Fibroblast of villous mesenchyme (primary cell): ENCODE measurements around the gene RHOU. TPM values are rescaled to one million over a fixed set of nuclear protein-coding genes. Genes with fewer than 3 reads are reported as not detected.

Experiments used
- DNase-seq: peaks from one replicate; pipeline ENCODE4 v3.0.0-alpha.2; 2010; ENCODE audit warnings: low read depth
- H3K4me3 ChIP-seq: 2 replicates; pipeline ENCODE4 v1.5.1; 2011; ENCODE audit warnings: low read depth, mild to moderate bottlenecking, low read length
- total RNA-seq: library from RNA; depleted of rRNA; stranded (reverse); fragments of >200 nt; gene quantifications from 2 replicates; pipeline ENCODE4 v1.2.3, GENCODE V29; 2012
- TF ChIP-seq, protein P1 (sequence below): IDR thresholded peaks from 2 replicates; pipeline ENCODE4 v1.5.1; 2012; ENCODE audit warnings: low read depth, mild to moderate bottlenecking, low read length; ENCODE audit not compliant: insufficient read depth

RHOU gene
- total RNA-seq, 1 donor = 2.2 TPM

- TF ChIP-seq, protein P1, sequence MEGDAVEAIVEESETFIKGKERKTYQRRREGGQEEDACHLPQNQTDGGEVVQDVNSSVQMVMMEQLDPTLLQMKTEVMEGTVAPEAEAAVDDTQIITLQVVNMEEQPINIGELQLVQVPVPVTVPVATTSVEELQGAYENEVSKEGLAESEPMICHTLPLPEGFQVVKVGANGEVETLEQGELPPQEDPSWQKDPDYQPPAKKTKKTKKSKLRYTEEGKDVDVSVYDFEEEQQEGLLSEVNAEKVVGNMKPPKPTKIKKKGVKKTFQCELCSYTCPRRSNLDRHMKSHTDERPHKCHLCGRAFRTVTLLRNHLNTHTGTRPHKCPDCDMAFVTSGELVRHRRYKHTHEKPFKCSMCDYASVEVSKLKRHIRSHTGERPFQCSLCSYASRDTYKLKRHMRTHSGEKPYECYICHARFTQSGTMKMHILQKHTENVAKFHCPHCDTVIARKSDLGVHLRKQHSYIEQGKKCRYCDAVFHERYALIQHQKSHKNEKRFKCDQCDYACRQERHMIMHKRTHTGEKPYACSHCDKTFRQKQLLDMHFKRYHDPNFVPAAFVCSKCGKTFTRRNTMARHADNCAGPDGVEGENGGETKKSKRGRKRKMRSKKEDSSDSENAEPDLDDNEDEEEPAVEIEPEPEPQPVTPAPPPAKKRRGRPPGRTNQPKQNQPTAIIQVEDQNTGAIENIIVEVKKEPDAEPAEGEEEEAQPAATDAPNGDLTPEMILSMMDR = no peak
- H3K4me3 ChIP-seq = no peak overlapping the region
- DNase-seq = no peak
These were observed 41.2 kb downstream of the RHOU start for GRCh38 chr1:228776449-228776848.

DNA sequence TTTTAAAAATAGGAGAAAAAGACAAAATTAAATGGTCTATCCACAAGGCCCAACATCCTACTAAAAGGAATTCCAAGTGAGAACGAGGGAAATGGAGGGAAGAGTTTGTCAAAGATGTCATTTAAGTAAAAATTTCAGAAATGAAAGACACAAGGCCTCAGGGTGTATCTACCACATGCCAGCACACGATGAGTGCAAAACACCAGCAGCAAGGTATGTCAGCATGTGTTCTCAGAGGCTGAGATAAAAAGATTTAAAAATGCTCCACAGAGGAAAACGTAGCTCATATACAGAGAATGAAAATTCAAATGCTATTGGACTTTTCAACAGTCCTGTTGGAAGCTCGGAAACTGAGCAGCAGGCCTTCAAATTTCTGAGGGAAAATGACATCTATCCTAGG is 42.0 kb downstream of the RHOU start:
- TF ChIP-seq, protein P1 = no peak
- no peak for DNase-seq
- no peak overlapping the region for H3K4me3 ChIP-seq

GRCh38 chr1:228778026-228778425 is 42.7 kb downstream of the RHOU start:
- H3K4me3 ChIP-seq = no peak overlapping the region
- TF ChIP-seq, protein P1 = no peak

DNA sequence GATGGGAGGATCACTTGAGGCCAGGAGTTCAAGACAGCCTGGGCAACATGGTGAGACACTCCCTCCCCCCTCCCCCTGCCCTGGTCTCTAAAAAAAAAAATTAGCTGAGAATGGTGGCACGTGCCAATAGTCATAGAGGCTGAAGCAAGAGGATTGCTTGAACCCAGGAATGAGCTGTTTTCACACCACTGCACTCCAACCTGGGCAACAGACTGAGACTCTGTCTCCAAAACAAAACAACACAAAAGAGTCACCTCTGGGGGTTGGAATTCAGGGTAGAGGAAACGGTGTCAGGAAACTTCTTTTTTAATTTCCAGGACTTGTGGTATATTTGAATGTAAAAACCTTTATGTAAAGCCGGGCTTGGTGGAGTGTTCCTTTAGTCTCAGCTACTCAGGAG is 43.2 kb downstream of the RHOU start:
- DNase-seq = no peak
- no peak overlapping the region for H3K4me3 ChIP-seq
- TF ChIP-seq, protein P1 = no peak

More at GRCh38 chr1:228778026-228778425, 42.7 kb downstream of the RHOU start:
- DNase-seq = no peak

GRCh38 chr1:228778961-228779360 is 43.7 kb downstream of the RHOU start:
- DNase-seq = no peak
- TF ChIP-seq, protein P1 = no peak
- H3K4me3 ChIP-seq = no peak overlapping the region

- TF ChIP-seq, protein P1 = no peak
- H3K4me3 ChIP-seq = no peak overlapping the region
- peak; percentile 95 for DNase-seq
These were observed 46.0 kb downstream of the RHOU start for GRCh38 chr1:228781161-228781808.
